ENCODE results near the gene ARHGAP26.

ARHGAP26 gene

GRCh38 chr5:143014017-143014651 lies 244.0 kb downstream of the ARHGAP26 start:
- no peak overlapping the region for H3K4me3 ChIP-seq (ENCODE audit: low read depth, low read length)
- peak; percentile 84 for TF ChIP-seq CTCF (IDR thresholded peaks at IDR 0.05; ENCODE audit: low read depth, low read length, missing control alignments)
- no peak for DNase-seq (ENCODE audit: low read depth)

- DNase-seq (ENCODE audit: low read depth): no peak
- no peak overlapping the region for H3K4me3 ChIP-seq (ENCODE audit: low read depth, low read length)
- TF ChIP-seq CTCF (IDR thresholded peaks at IDR 0.05; ENCODE audit: low read depth, low read length, missing control alignments): peak; percentile 72
These were observed 246.8 kb downstream of the ARHGAP26 start for GRCh38 chr5:143016777-143017516.

GRCh38 chr5:143017541-143017940 lies 247.4 kb downstream of the ARHGAP26 start:
- TF ChIP-seq CTCF (IDR thresholded peaks at IDR 0.05; ENCODE audit: low read depth, low read length, missing control alignments): no peak

GRCh38 chr5:143017992-143018391 lies 247.8 kb downstream of the ARHGAP26 start:
- no peak for TF ChIP-seq CTCF (IDR thresholded peaks at IDR 0.05; ENCODE audit: low read depth, low read length, missing control alignments)
- no peak overlapping the region for H3K4me3 ChIP-seq (ENCODE audit: low read depth, low read length)
- no peak for DNase-seq (ENCODE audit: low read depth)

More at GRCh38 chr5:143017541-143017940, 247.4 kb downstream of the ARHGAP26 start:
- DNase-seq (ENCODE audit: low read depth): no peak
- H3K4me3 ChIP-seq (ENCODE audit: low read depth, low read length): no peak overlapping the region

GRCh38 chr5:143019157-143019556 lies 249.0 kb downstream of the ARHGAP26 start:
- no peak for DNase-seq (ENCODE audit: low read depth)
- no peak overlapping the region; the same call in 1 of the 2 replicates for H3K4me3 ChIP-seq (ENCODE audit: low read depth, low read length)
- no peak for TF ChIP-seq CTCF (IDR thresholded peaks at IDR 0.05; ENCODE audit: low read depth, low read length, missing control alignments)

GRCh38 chr5:143019614-143020515 lies 249.7 kb downstream of the ARHGAP26 start:
- TF ChIP-seq CTCF (IDR thresholded peaks at IDR 0.05; ENCODE audit: low read depth, low read length, missing control alignments): no peak
- no peak overlapping the region; the same call in 1 of the 2 replicates for H3K4me3 ChIP-seq (ENCODE audit: low read depth, low read length)
- peak; percentile 96 for DNase-seq (ENCODE audit: low read depth)
